ENCODE measurements around the gene FDX1. TPM values are rescaled to one million over a fixed set of nuclear protein-coding genes. Genes with fewer than 3 reads are reported as not detected.

Gene FDX1
- total RNA-seq, 1 experiment from 2014 or later, result 9.1 TPM

- Mint-ChIP-seq H3K27me3 (ENCODE audit: unreplicated experiment) (no peaks in the 10 kb centered on the region), H3K4me3 (ENCODE audit: low read depth, unreplicated experiment) (no peak overlapping the region), H3K4me1 (ENCODE audit: low read depth, unreplicated experiment) (no peaks in the 10 kb centered on the region), H3K36me3 (ENCODE audit: insufficient read depth, unreplicated experiment) (no peaks in the 10 kb centered on the region), H3K27ac (ENCODE audit: unreplicated experiment) (no peak overlapping the region), H3K9me3 (ENCODE audit: low read depth, unreplicated experiment) (no peaks in the 10 kb centered on the region)
- no TSS peak for BruUV-seq (replicated peaks)
- DNase-seq, result no peak
- intact Hi-C loops (cut with micrococcal nuclease; ENCODE audit: unreplicated experiment), result no loop called here
- CTCF ChIA-PET, result no interaction called here
- TF ChIP-seq, protein P1, sequence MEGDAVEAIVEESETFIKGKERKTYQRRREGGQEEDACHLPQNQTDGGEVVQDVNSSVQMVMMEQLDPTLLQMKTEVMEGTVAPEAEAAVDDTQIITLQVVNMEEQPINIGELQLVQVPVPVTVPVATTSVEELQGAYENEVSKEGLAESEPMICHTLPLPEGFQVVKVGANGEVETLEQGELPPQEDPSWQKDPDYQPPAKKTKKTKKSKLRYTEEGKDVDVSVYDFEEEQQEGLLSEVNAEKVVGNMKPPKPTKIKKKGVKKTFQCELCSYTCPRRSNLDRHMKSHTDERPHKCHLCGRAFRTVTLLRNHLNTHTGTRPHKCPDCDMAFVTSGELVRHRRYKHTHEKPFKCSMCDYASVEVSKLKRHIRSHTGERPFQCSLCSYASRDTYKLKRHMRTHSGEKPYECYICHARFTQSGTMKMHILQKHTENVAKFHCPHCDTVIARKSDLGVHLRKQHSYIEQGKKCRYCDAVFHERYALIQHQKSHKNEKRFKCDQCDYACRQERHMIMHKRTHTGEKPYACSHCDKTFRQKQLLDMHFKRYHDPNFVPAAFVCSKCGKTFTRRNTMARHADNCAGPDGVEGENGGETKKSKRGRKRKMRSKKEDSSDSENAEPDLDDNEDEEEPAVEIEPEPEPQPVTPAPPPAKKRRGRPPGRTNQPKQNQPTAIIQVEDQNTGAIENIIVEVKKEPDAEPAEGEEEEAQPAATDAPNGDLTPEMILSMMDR (IDR thresholded peaks at IDR 0.05; ENCODE audit: unreplicated experiment), result no peak
These were observed 63.6 kb downstream of the FDX1 start for GRCh38 chr11:110493346-110493745.

GRCh38 chr11:110497231-110497978 lies 67.7 kb downstream of the FDX1 start:
- TF ChIP-seq, protein P1 (IDR thresholded peaks at IDR 0.05; ENCODE audit: unreplicated experiment), result no peak
- no peaks in the 10 kb centered on the region for H3K4me1 Mint-ChIP-seq (ENCODE audit: low read depth, unreplicated experiment)
- CTCF ChIA-PET, result interaction anchor here (0.6 kb wide), 1 partner anchor 1951 kb away, joined by 3 read pairs; no protein-coding TSS in a partner anchor
- no peaks in the 10 kb centered on the region for H3K27me3 Mint-ChIP-seq (ENCODE audit: unreplicated experiment)
- BruUV-seq (replicated peaks), result no TSS peak
- H3K36me3 Mint-ChIP-seq (ENCODE audit: insufficient read depth, unreplicated experiment), result no peaks in the 10 kb centered on the region
- H3K27ac Mint-ChIP-seq (ENCODE audit: unreplicated experiment), result no peak overlapping the region
- intact Hi-C loops (cut with micrococcal nuclease; ENCODE audit: unreplicated experiment), result no loop called here
- no peaks in the 10 kb centered on the region for H3K9me3 Mint-ChIP-seq (ENCODE audit: low read depth, unreplicated experiment)
- no peak for DNase-seq
- no peak overlapping the region for H3K4me3 Mint-ChIP-seq (ENCODE audit: low read depth, unreplicated experiment)

DNA sequence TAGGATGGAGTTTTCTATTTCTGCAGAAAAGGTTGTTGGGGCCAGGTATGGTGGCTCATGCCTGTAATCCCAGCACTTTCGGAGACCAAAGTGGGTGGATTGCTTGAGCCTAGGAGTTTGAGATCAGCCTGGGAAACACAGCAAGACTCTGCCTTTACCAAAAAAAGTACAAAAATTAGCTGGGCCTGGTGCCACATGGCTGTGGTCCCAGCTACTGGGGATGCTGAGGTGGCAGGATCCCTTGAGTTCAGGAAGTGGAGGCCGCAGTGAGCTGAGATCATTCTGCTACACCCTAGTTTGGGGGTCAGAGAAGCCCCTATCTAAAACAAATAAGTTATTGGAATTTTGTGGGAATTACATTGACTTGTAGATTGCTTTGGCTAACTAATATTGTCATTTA lies 71.7 kb downstream of the FDX1 start:
- Mint-ChIP-seq H3K27me3 (ENCODE audit: unreplicated experiment) (no peaks in the 10 kb centered on the region), H3K4me1 (ENCODE audit: low read depth, unreplicated experiment) (no peaks in the 10 kb centered on the region), H3K36me3 (ENCODE audit: insufficient read depth, unreplicated experiment) (no peaks in the 10 kb centered on the region), H3K4me3 (ENCODE audit: low read depth, unreplicated experiment) (no peak overlapping the region), H3K9me3 (ENCODE audit: low read depth, unreplicated experiment) (no peaks in the 10 kb centered on the region), H3K27ac (ENCODE audit: unreplicated experiment) (no peak overlapping the region)
- DNase-seq, result no peak
- CTCF ChIA-PET, result no interaction called here
- TF ChIP-seq, protein P1 (IDR thresholded peaks at IDR 0.05; ENCODE audit: unreplicated experiment), result no peak
- intact Hi-C loops (cut with micrococcal nuclease; ENCODE audit: unreplicated experiment), result no loop called here
- no TSS peak for BruUV-seq (replicated peaks)

GRCh38 chr11:110505528-110506284 lies 76.0 kb downstream of the FDX1 start:
- H3K4me1 Mint-ChIP-seq (ENCODE audit: low read depth, unreplicated experiment), result no peaks in the 10 kb centered on the region
- no peak overlapping the region for H3K4me3 Mint-ChIP-seq (ENCODE audit: low read depth, unreplicated experiment)
- H3K27me3 Mint-ChIP-seq (ENCODE audit: unreplicated experiment), result peaks cover 18% of the 10 kb centered on the region
- no TSS peak for BruUV-seq (replicated peaks)
- CTCF ChIA-PET, result no interaction called here
- TF ChIP-seq, protein P1 (IDR thresholded peaks at IDR 0.05; ENCODE audit: unreplicated experiment), result no peak
- no peak for DNase-seq
- no peaks in the 10 kb centered on the region for H3K9me3 Mint-ChIP-seq (ENCODE audit: low read depth, unreplicated experiment)
- no peaks in the 10 kb centered on the region for H3K36me3 Mint-ChIP-seq (ENCODE audit: insufficient read depth, unreplicated experiment)
- no peak overlapping the region for H3K27ac Mint-ChIP-seq (ENCODE audit: unreplicated experiment)
- intact Hi-C loops (cut with micrococcal nuclease; ENCODE audit: unreplicated experiment), result no loop called here
